ENCODE results near the gene PHF2.

PHF2 gene

DNA sequence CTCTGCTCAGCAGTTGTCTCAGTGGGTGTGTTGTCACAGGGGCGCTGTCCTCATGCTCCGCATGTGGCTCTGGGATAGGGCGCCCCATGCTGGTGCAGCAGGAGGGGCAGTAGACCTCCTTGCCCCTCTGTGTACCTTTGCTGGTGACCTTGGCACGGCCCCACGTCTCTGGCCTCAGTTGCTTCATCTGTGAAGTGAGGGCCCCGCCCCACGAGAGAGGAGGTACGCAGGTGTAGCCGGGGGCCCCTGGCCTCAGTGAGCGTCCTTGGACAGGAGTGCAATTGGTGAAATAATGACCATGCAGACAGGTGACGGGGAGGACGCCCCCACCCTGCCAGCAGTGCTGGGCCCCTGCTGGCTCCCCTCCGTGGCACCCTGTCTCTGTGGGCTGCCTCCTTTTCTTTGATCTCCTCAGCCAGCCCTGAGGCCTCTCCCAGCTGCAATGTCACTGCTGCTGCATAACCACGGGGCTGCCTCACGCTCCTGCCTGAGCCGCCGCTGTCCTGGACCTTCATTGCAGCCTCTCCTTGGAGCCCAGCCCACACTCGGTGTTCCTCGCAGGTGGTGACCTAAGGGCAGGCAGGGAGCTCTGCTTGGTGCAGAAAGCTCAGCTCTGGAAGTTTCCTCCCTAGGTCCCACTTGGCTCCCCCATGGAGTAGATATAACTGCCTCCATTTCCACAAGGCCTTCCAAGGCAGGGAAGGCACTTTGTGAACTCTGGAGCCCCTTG is 57.3 kb downstream of the PHF2 start:
- Histone ChIP-seq H3K79me2 (ENCODE audit: insufficient read depth, low read depth) (no peaks in the 10 kb centered on the region), H4K20me1 (ENCODE audit: insufficient read depth) (no peaks in the 10 kb centered on the region), H3K27me3 (ENCODE audit: insufficient read depth, low read depth) (no peaks in the 10 kb centered on the region), H3K4me2 (no peak overlapping the region), H2AFZ (ENCODE audit: low read depth) (no peak overlapping the region), H3K27ac (no peak overlapping the region), H3K9ac (no peak overlapping the region), H3K36me3 (ENCODE audit: insufficient read depth) (no peaks in the 10 kb centered on the region), H3K4me1 (ENCODE audit: low read depth, poor library complexity, severe bottlenecking) (no peaks in the 10 kb centered on the region), H3K4me3 (IDR thresholded peaks at IDR 0.05; ENCODE audit: insufficient read depth, low read depth, low read length) (no peak overlapping the region)
- TF ChIP-seq, protein P1, sequence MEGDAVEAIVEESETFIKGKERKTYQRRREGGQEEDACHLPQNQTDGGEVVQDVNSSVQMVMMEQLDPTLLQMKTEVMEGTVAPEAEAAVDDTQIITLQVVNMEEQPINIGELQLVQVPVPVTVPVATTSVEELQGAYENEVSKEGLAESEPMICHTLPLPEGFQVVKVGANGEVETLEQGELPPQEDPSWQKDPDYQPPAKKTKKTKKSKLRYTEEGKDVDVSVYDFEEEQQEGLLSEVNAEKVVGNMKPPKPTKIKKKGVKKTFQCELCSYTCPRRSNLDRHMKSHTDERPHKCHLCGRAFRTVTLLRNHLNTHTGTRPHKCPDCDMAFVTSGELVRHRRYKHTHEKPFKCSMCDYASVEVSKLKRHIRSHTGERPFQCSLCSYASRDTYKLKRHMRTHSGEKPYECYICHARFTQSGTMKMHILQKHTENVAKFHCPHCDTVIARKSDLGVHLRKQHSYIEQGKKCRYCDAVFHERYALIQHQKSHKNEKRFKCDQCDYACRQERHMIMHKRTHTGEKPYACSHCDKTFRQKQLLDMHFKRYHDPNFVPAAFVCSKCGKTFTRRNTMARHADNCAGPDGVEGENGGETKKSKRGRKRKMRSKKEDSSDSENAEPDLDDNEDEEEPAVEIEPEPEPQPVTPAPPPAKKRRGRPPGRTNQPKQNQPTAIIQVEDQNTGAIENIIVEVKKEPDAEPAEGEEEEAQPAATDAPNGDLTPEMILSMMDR (conservative IDR thresholded peaks at IDR 0.05; ENCODE audit: low read depth, low read length), result no peak

DNA sequence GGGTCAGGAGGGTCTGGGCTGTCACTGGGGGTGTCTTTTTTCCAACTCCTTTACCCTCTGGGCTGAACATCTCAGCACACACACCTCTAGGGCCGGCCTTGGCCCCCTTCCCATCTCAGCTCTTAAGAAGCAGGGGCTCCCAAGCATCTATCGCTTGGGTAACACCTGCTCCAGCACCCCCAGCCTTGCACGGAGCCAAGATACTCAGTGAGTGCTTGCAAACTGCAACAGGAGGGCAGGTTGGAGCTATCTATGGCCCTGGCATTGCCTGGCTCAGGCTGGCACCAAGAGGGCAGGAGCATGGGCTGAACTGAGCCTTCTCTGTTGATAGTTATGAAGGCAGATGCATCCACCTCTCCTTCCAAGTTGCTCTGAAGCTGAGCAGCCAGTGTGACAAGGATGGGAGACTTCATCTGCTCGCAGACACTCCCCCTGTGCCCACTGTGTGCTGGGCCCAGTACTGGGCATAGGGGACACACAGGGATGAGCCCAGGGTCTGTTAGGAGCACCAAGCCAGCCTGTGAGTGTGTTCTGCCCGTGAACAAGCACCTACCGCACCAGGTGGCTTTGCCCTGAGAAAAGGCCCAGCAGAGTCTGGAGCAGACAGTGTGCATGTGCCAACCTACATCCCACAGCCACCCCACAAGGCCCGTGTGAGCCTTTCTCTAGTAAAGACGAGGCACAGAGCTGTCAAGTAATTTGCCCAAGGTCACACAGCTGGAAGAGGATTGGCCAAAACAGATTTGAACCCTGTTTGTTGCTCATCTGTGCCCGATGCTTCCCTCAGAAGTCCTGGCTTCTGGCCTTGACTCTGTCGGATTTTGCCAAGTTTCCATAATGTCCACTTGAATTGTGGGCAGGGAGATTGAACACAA is 58.2 kb downstream of the PHF2 start:
- H3K79me2 ChIP-seq (ENCODE audit: insufficient read depth, low read depth), result no peaks in the 10 kb centered on the region
- H3K4me2 ChIP-seq, result no peak overlapping the region
- H3K4me3 ChIP-seq (IDR thresholded peaks at IDR 0.05; ENCODE audit: insufficient read depth, low read depth, low read length), result no peak overlapping the region
- TF ChIP-seq, protein P1 (conservative IDR thresholded peaks at IDR 0.05; ENCODE audit: low read depth, low read length), result no peak
- no peak overlapping the region for H3K9ac ChIP-seq
- no peaks in the 10 kb centered on the region for H3K4me1 ChIP-seq (ENCODE audit: low read depth, poor library complexity, severe bottlenecking)
- H3K27me3 ChIP-seq (ENCODE audit: insufficient read depth, low read depth), result no peaks in the 10 kb centered on the region
- H3K27ac ChIP-seq, result no peak overlapping the region
- no peaks in the 10 kb centered on the region for H3K36me3 ChIP-seq (ENCODE audit: insufficient read depth)
- H4K20me1 ChIP-seq (ENCODE audit: insufficient read depth), result no peaks in the 10 kb centered on the region
- no peak overlapping the region for H2AFZ ChIP-seq (ENCODE audit: low read depth)

DNA sequence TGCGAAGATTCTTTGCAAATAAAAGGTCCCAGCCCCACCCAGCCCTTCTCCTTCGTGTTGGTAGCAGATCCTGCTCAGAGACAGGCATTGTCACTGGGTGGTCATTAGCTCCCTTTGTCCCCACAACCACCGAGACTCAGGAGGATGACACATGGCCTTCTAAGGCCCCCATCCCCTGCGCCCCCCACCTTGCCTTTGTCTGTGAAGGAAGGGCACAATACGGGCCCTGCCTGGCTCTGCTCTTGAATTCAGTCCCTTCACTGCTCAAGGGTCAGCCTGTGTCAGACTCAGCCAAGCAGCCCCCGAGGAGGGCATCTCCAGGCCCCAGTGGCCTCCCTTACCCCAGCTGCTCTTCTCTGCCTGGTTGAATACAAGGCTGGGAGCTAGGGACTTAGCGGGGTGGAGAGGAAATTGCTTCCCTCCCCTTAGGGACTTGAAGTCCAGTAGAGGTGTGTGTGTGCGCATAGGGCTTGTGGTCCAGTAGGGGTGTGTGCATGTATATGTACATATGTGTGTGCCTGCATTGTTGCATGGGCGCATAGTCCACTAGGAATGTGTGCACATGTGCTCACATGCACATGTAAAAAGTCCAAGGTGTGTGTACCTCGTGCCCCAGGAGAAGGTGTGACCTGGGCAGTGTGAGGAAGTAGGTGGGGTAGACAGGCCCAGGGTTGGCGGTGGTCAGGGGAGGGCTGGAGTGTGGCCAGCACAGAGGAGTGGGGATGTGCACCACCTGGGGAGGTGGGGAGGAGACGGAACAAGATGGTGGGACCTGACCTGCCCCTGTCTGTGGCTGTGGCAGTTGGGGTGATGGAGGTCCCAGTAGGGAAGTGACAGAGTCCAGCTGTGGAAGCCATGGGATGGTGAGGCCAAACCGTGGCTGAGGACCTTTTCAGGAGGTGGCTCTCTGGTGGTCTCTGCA is 59.1 kb downstream of the PHF2 start:
- Histone ChIP-seq H3K4me3 (IDR thresholded peaks at IDR 0.05; ENCODE audit: insufficient read depth, low read depth, low read length) (no peak overlapping the region), H2AFZ (ENCODE audit: low read depth) (no peak overlapping the region), H3K27me3 (ENCODE audit: insufficient read depth, low read depth) (no peaks in the 10 kb centered on the region), H3K36me3 (ENCODE audit: insufficient read depth) (no peaks in the 10 kb centered on the region), H3K4me2 (no peak overlapping the region), H3K27ac (no peak overlapping the region), H3K4me1 (ENCODE audit: low read depth, poor library complexity, severe bottlenecking) (no peaks in the 10 kb centered on the region), H3K79me2 (ENCODE audit: insufficient read depth, low read depth) (no peaks in the 10 kb centered on the region), H3K9ac (no peak overlapping the region), H4K20me1 (ENCODE audit: insufficient read depth) (no peaks in the 10 kb centered on the region)
- TF ChIP-seq, protein P1 (conservative IDR thresholded peaks at IDR 0.05; ENCODE audit: low read depth, low read length), result no peak

DNA sequence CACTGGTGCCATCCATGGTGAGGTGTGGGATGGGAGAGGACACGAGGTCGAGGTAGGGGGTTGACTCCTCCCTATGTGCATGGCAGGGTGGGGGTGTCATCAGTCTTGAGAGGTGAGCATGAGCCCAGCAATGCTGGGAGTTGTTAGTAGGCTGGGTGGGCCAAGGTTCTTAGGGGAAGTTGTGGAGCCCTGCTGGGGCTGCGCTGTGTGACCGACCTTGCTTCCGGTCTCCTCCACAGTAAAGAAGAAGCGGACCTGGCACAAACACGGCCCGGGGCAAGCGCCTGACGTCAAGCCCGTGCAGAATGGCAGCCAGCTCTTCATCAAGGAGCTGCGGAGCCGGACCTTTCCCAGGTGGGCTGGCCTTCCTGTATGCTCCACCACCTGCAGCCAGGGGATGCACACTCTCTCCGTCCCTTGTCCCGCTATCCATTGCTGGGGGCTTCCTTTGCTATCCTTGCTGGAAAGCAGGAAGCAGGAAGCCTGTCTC is 59.8 kb downstream of the PHF2 start:
- TF ChIP-seq, protein P1 (conservative IDR thresholded peaks at IDR 0.05; ENCODE audit: low read depth, low read length), result no peak

More for the DNA sequence above, 59.8 kb downstream of the PHF2 start:
- Histone ChIP-seq H3K4me3 (IDR thresholded peaks at IDR 0.05; ENCODE audit: insufficient read depth, low read depth, low read length) (no peak overlapping the region), H4K20me1 (ENCODE audit: insufficient read depth) (no peaks in the 10 kb centered on the region), H3K4me2 (no peak overlapping the region), H3K9ac (no peak overlapping the region), H2AFZ (ENCODE audit: low read depth) (no peak overlapping the region), H3K79me2 (ENCODE audit: insufficient read depth, low read depth) (no peaks in the 10 kb centered on the region), H3K27ac (no peak overlapping the region), H3K4me1 (ENCODE audit: low read depth, poor library complexity, severe bottlenecking) (no peaks in the 10 kb centered on the region), H3K27me3 (ENCODE audit: insufficient read depth, low read depth) (no peaks in the 10 kb centered on the region), H3K36me3 (ENCODE audit: insufficient read depth) (no peaks in the 10 kb centered on the region)
